IPS-18c (cell line): ENCODE data around the gene USP24.
"Not testable (repeated sequence)": the region's sequence is repeated elsewhere in the genome, so short reads cannot be mapped to it uniquely, and the experiment has no call there.

ENCODE experiments used
- H3K4me3 ChIP-seq: 2 replicates; pipeline ENCODE4 v1.7.0; 2013; ENCODE audit warnings: low read depth, mild to moderate bottlenecking, low read length, moderate library complexity; ENCODE audit not compliant: insufficient read depth
- H3K9me3 ChIP-seq: one replicate; pipeline ENCODE4 v1.6.1; 2013; ENCODE audit warnings: mild to moderate bottlenecking, low read length, moderate library complexity; ENCODE audit not compliant: control insufficient read depth, insufficient read depth

Gene USP24

GRCh38 chr1:55233145-55233777 is 18.1 kb upstream of the USP24 start:
- H3K9me3 ChIP-seq: no peaks in the 10 kb centered on the region
- no peak overlapping the region for H3K4me3 ChIP-seq

GRCh38 chr1:55232448-55233144 is 17.4 kb upstream of the USP24 start:
- no peak overlapping the region for H3K4me3 ChIP-seq

GRCh38 chr1:55231745-55232144 is 16.6 kb upstream of the USP24 start:
- no peaks in the 10 kb centered on the region for H3K9me3 ChIP-seq
- H3K4me3 ChIP-seq: no peak overlapping the region

More at GRCh38 chr1:55232448-55233144, 17.4 kb upstream of the USP24 start:
- H3K9me3 ChIP-seq: no peaks in the 10 kb centered on the region

- Histone ChIP-seq H3K9me3 (no peaks in the 10 kb centered on the region), H3K4me3 (no peak overlapping the region)
Measured at GRCh38 chr1:55230659-55231058, 15.5 kb upstream of the USP24 start.

GRCh38 chr1:55229726-55230125 is 14.6 kb upstream of the USP24 start:
- H3K4me3 ChIP-seq, H3K9me3 ChIP-seq: not testable (repeated sequence)

- Histone ChIP-seq H3K4me3 (no peak overlapping the region), H3K9me3 (no peaks in the 10 kb centered on the region)
Measured at GRCh38 chr1:55225228-55225627, 10.1 kb upstream of the USP24 start.

- no peaks in the 10 kb centered on the region for H3K9me3 ChIP-seq
Measured at GRCh38 chr1:55224729-55225128, 9.6 kb upstream of the USP24 start.

GRCh38 chr1:55222152-55222551 is 7.0 kb upstream of the USP24 start:
- H3K4me3 ChIP-seq: no peak overlapping the region
- H3K9me3 ChIP-seq: no peaks in the 10 kb centered on the region

More at GRCh38 chr1:55224729-55225128, 9.6 kb upstream of the USP24 start:
- H3K4me3 ChIP-seq: no peak overlapping the region

- Histone ChIP-seq H3K4me3 (no peak overlapping the region), H3K9me3 (no peaks in the 10 kb centered on the region)
Measured at GRCh38 chr1:55217226-55217986, 2.2 kb upstream of the USP24 start.

GRCh38 chr1:55216096-55216495 is 932 bp upstream of the USP24 start:
- H3K9me3 ChIP-seq: no peaks in the 10 kb centered on the region
- peak overlapping the region; percentile 86 for H3K4me3 ChIP-seq

- Histone ChIP-seq H3K9me3 (no peaks in the 10 kb centered on the region), H3K4me3 (peak overlapping the region; percentile 86)
Measured at GRCh38 chr1:55214934-55215193, 300 bp downstream of the USP24 start.

- H3K4me3 ChIP-seq: peak overlapping the region; percentile 86
- H3K9me3 ChIP-seq: no peaks in the 10 kb centered on the region
Measured at GRCh38 chr1:55214212-55214933, 791 bp downstream of the USP24 start.

- H3K9me3 ChIP-seq: no peaks in the 10 kb centered on the region
Measured at GRCh38 chr1:55213885-55214211, 1.3 kb downstream of the USP24 start.

GRCh38 chr1:55213151-55213884 is 1.8 kb downstream of the USP24 start:
- peak overlapping the region; percentile 86 for H3K4me3 ChIP-seq
- no peaks in the 10 kb centered on the region for H3K9me3 ChIP-seq

More at GRCh38 chr1:55213885-55214211, 1.3 kb downstream of the USP24 start:
- H3K4me3 ChIP-seq: peak overlapping the region; percentile 86

GRCh38 chr1:55212349-55213150 is 2.6 kb downstream of the USP24 start:
- no peaks in the 10 kb centered on the region for H3K9me3 ChIP-seq
- H3K4me3 ChIP-seq: no peak overlapping the region

GRCh38 chr1:55211863-55212262 is 3.3 kb downstream of the USP24 start:
- no peaks in the 10 kb centered on the region for H3K9me3 ChIP-seq
- H3K4me3 ChIP-seq: no peak overlapping the region
